RPMI8226 (cell line): ENCODE data around the gene KLF5.
"Not testable (repeated sequence)": the region's sequence is repeated elsewhere in the genome, so short reads cannot be mapped to it uniquely, and the experiment has no call there.

Experiments used
- DNase-seq: peaks from one replicate; pipeline ENCODE4 v3.0.0-alpha.2; 2015

Gene KLF5

DNA sequence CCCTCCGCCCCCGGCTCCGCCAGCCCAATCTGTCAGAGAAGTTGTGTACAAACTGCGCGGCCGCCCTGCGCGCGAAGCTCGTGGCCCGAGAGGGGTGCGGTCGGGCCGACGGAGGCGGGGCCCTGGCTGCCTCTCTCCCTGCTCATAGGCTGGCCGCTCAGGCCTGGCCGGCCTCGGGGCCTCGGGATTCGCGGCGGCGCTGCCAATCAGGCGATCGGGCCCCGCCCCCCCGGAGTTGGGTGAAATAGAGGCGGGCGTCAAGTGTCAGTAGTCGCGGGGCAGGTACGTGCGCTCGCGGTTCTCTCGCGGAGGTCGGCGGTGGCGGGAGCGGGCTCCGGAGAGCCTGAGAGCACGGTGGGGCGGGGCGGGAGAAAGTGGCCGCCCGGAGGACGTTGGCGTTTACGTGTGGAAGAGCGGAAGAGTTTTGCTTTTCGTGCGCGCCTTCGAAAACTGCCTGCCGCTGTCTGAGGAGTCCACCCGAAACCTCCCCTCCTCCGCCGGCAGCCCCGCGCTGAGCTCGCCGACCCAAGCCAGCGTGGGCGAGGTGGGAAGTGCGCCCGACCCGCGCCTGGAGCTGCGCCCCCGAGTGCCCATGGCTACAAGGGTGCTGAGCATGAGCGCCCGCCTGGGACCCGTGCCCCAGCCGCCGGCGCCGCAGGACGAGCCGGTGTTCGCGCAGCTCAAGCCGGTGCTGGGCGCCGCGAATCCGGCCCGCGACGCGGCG is at the start of gene KLF5:
KLF5 (plus strand) TSS at position 270 of the 724 bp plus-strand sequence; CDS start at position 593, 323 bp downstream.
- DNase-seq = peak; percentile 95

DNA sequence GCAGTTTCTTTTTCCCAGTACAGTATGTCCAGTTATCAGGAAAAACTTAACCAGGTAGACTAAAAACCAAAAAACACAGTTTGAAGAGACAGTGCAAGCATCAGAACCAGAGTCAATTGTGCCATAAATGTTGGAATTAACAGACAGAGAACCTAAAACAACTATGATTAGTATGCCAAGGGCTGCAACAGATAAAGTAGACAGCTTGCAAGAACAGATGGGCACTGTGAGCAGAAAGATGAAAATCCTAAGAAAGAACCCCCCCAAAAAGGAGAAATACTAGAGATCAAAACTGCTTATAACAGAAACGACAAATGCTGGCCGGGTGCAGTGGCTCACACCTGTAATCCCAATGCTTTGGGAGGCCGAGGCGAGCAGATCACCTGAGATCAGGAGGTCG is 47.1 kb upstream of the KLF5 start:
- no peak for DNase-seq

DNA sequence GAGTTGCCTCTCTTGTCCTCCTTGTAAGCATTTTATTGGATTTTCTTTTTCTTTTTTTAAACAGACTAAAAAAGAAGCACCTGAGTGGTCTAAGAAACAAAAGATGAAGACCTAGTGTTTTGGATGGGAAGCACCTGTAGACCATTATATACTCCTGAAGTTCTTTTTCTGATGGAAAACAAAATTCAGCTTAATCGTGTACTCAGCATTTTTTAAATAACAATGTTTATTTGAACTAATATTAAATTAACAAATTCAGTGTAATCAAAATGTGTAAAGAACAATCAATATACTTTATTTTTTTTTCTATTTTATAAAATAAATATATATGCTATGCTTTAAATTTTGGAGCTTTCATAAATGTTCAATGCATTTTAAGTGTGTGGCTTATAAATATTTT is 43.0 kb upstream of the KLF5 start:
- DNase-seq = no peak

DNA sequence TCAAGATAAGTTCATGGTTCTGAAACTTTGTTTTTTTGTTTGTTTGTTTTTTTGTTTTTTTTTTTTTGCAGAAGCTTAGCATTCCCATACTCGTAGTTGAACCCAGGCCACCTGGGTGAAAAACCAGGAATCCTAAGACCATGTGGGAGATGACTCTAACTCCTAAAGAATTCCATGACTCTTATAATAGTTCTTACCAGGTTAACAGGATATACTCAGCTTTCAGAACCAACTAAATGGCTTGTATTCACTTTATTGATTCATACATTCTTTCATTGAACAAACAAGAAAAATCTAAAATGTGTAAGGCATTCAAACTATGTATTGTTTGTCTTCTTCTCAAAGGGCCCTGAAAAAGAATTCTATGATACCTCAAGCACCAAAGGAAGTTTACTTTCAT is 40.5 kb upstream of the KLF5 start:
- DNase-seq = no peak

DNA sequence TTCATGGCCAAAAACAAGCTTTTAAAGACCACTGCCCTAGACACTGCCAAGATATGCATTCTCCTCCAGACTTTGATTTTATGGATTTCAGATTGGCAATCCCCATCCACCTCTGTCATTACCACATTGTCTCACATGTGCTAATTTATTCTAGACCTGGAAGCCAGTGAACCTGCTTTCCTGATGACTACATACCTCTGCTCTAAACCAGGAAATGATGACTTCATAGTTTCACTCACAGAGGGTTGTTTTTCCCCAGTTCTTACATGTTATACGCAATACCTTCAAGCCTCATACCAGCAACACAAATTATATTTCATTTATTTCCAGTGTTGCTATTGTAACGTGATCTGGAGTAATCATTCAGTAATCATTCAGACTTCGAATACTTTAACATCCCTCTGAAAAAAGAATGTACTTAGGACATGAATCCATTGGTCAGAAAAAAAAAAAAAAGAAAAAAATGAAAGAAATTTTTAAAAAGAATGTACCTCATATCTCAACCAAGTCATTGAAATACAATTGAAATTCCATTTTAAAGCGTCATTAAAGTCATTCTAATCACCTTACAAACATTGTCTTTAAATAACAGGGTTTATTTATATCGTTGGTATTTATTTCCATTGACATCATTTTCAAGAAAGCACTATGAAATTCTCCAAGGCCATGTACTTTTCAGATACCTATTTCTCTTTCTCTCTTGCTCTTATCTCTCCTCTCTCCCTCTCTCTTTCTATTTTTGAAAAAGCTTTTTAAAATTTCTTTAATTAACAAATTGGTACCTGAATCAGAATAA is 33.4 kb upstream of the KLF5 start:
- no peak for DNase-seq

DNA sequence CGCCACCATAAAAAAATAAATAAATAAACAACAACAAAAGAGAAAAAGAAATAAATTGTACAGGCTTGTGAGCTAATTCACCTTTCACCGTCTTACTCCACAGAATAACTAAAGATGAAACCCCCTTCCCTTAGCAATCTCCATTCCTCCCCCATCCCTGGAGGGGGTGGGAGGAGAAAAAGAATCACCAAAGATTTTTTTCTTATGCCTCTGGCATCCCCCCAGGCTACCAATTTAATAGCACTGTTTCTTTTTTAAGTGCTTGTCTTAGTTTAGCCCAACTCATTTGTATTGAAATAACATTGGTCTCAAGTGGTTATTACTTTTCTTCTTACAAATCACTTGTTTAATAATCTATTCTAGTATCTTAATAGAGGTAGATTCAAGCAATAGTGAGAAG is 23.9 kb upstream of the KLF5 start:
- DNase-seq = no peak

DNA sequence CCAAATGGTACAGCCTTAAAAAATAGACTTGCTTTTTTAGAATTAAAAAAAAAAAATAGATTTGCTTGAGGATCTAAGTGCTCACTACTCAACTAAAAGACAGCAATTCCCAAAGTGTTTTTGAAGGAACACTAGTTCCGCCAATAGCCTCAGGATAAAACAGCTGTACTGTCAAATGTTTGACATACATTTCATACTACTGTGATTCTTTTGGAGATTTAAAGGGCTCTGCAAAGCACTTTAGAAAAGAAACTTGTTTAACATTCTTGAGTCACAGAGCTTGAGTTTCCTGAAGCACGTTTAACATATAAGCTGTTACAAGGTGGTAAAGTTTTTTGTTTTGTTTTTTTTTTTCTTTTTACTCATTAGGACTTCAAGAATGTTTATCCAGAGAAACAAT is 23.1 kb upstream of the KLF5 start:
- DNase-seq = no peak

DNA sequence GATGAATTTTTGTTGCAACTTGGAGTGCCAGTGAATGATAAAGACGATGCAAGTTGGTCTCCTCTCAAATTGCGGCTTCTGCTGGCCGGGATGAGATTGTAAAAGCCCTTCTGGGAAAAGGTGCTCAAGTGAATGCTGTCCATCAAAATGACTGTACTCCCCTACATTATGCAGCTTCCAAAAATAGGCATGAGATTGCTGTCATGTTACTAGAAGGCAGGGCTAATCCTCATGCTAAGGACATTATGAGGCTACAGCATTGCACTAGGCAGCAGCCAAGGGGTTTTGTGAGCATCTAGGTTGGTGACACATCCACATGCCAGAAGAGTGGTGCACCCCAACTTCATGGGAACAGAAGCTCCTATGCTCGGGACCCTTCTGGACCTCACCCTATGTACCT is 22.2 kb upstream of the KLF5 start:
- DNase-seq = no peak

DNA sequence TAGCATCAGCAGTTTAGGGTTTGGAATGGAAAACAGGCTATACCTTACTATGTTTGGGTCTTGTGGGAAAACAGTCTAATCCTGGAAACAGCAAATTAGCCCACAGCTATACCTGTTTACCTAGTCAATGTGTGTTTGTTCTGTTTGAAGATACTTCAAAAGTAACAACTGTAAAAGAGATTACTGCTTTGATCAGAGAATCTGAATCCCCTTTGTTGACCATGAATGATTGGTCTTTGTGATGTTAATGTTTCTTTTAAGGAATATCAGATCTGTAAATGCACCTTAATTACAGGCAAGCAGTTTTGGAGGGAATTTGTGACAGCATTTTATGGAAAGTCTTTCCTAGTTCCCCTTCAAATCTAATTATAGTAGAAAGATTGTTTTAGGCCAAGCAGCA is 20.7 kb upstream of the KLF5 start:
- no peak for DNase-seq

DNA sequence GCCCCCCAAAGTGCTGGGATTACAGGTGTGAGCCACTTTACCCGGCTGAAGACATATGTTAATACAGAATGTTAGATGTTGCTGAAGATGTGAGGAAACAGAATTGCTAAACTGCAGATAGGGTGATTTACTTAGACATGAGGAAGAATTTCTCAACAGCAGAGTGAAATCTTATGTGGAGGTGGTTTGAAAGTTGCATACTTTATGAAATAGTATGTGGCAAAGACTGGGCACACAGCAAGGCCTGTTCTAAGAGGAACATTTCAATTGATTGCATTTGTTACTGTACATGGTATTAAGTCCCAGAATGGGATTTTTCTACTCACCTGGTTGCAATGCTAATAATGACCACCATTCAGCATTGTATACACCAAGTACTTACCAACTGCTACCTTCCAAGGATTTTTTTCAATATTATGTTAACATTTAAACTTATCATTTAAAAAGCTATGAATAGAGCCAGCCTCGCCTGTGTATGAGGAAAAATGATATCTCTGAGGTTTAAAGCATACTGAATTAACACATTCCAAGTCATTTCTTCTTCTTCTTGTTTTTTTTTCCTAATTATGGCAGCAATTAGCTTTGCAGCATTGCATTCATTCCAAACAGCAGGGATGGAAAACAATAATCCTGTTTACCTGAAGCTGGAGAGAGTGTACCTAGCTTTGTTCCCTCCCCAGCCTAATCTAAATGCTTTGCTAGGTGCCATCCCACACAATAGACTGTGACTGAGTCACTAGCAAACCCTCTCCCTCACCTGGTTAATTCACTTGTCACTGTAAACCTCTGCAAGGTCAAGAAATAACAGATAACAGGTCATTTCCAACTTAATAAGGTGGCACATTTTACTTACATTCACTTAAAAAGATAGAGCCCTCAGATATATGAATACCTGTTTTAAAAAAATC is 19.4 kb upstream of the KLF5 start:
- DNase-seq = no peak

DNA sequence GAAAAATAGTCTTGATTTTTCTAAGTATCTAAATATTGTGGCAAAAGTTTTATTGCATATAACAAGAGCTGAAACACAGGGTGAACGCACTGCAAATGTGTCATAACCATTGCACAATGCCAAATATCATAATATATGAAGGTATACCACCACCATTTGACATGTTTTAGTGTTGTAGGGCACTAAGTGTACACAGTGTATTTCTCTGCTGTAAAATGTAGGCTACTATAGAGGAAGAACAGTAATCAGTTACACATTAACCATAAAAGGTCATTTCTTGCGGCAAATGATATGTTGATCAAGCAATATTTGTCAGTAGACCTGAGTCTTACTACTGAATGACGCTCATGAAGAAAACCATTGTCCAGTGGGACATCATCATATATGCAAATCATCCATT is 18.3 kb upstream of the KLF5 start:
- no peak for DNase-seq

DNA sequence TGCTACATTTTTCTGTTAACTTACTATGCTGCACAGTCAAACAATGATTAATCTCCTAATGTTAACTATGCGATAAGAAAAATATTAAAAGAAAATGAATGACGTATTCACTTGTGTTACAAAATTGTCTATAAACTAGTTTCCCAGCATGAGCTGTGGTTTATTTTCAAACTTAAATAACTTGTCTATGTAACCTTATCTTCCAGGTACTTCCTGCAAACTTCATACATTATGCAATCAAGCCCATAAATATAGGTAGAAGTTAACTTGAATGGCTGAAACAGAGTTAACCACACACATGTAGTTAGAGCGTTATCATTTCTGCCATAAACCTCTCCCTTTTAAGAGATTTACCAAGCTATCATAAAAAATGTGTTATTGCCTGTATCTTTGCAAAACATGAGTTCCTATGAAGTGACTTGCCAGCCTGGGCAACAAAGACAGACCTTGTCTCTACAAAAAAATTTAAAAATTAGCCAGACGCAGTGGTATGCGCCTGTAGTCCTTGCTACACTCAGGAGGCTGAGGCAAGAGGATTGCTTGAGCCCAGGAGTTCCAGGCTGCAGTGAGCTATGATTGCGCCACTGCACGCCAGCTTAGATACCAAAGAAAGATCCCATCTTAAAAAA is 17.7 kb upstream of the KLF5 start:
- no peak for DNase-seq

DNA sequence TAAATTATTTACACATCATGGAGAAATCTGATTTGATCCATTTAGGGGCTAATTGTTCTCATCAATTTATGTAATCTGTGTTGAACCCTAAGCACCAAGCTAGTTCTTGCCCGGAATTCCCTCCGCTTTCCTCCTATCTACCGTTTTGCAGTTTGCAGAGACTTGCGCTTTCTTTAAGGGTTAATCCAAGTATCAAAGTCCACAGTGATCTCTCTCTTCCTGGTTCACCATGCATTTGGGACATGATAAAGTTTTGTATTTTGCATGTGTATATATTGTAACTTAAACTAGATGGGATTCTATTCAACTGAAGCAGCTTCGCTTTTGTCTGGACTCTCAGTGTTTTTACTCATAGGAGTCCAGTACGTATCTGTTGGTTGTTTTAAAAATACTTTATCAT is 13.8 kb upstream of the KLF5 start:
- DNase-seq = no peak

DNA sequence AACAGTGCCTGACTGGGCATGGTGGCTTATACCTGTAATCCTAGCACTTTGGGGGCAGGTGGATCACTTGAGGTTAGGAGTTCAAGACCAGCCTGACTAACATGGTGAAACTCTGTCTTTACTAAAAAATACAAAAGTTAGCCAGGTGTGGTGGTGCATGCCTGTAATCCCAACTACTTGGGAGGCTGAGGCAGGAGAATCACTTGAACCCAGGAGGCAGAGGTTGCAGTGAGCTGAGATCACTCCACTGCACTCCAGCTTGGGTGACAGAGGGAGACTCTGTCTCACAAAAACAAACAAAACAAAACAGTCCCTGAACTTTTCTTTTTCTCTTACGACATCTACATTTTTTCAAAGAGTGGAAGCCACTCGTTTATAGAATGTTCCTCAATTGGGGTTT is 10.2 kb upstream of the KLF5 start:
- DNase-seq = not testable (repeated sequence)

DNA sequence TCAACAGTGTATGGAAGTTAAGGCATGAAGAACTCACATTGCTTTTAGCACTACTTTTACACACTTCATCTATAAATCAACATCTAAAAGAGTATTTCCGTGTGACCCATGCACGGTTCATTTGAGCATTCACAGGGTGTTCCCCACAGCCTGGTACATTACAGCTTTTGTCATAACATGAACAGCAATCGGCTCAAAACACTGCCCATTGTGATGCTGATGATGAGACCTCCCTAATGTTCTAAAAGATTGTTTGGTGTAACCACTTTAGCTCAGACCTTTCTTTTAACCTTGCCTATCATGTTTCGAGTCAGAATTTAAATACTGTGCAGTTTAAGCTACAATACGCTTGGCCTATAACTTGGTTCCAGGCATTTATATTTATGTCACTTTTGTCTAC is 4.1 kb upstream of the KLF5 start:
- DNase-seq = no peak

DNA sequence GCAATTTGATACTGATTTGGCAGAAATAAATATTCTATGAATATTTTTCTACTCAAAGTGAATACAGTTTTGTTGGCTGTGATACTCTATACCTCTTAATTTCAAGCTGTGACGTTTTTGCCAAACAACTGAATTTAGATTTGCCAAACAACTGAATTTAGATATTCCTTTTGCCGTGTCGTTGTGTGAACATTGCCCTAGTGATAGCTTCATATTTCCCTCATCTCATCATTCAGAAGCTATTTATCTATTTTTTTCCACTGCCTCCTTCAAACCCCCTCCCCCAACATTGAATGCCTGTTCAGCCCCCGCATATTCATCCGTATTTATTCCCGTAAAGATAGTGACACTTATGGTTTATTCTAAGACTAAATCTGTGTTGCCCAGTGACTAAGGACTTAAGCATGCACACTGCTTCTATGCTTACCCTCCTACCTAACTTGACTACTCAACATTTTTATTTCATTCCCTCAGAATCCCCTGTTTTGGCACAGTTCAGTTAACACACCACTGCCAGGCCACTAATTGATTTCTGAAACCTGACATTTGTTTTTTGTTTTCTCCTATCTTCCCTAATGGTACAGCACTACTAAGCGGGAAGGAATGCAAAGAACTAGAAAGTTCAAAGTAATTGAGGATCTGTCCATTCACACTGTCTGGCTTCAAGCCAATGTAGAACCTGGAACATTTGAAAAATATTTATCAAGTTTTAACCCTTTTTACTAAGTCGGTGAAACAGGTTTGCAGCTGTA is 2.8 kb upstream of the KLF5 start:
- no peak for DNase-seq

DNA sequence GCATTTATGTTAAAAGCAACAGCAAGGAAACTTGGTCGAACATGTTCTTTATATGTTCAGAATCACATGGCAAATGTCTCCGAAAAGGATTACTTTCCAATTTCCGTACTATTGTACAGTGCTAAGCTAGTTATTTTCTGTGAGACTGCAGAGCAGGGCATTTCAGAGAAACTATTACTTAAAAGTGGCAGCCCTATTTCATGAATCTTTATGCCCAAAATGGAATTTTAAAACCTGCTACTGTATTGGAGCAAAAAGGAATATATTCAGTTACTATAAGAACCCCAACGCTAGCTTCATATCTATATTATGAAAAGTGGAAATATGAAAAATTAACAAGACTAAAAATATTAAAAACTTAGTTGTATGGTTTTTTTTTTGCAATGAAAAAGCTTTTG is 2.2 kb upstream of the KLF5 start:
- DNase-seq = no peak

DNA sequence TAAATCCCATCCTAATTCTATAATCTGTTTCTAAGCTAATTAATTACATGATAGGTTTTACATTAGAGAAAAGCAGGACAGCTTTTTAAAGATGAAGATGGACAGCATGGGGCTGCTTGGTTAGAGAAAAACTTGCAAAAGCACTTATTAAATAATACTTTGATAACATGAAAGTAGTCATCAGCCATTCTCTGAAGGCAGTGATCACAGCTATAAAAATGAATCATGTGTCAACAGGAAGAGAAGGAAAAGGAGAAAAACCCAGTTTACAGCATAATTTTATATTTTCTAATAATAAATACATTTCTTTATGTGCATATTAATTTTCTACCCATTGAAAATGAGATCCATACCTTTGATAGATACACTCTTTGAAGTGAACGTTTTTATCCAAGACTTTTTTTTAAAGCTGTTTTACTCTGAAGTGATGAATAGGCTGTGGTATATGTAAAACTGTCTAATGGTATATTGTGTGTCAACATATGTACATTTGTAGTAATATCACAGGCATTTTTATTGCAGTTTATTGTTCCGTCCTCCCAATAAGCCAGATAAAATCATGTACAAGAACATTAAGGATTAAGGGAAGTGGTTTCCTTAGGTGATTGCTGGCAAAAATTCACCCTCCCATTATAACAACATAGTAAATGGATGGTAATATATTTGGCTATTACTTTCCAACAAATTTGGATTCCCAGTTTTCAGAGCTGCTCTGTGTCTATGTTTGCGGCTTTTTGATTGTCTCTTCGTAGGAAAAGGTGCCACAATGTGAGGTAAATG is 1.3 kb upstream of the KLF5 start:
- DNase-seq = no peak

DNA sequence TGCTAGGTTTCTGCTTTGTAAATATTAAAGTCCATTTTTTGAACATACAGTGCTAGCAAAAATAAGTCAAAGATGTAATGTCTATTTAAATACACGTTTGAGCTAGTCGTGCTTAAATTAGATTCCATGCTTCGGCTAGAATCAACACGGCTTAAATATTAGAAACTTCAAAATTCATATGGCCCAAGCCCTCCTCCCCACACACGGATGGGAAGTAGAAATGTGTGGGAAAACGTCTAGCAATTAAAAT is 816 bp upstream of the KLF5 start:
- no peak for DNase-seq

DNA sequence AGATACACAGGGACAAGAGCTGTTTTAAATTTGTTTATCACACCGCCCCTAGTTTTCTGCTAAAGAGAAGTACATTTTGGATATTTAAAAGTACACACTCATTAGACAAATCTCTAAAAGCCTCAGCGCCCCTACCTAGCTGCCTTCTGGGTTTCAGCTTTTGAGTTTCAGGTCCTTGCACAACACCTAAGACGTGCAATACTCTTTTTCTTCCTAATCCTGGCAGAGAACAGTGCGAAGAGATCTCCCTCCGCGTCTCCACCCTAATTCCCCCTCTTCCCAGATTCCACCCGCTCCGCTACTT is 421 bp upstream of the KLF5 start:
- DNase-seq = no peak

DNA sequence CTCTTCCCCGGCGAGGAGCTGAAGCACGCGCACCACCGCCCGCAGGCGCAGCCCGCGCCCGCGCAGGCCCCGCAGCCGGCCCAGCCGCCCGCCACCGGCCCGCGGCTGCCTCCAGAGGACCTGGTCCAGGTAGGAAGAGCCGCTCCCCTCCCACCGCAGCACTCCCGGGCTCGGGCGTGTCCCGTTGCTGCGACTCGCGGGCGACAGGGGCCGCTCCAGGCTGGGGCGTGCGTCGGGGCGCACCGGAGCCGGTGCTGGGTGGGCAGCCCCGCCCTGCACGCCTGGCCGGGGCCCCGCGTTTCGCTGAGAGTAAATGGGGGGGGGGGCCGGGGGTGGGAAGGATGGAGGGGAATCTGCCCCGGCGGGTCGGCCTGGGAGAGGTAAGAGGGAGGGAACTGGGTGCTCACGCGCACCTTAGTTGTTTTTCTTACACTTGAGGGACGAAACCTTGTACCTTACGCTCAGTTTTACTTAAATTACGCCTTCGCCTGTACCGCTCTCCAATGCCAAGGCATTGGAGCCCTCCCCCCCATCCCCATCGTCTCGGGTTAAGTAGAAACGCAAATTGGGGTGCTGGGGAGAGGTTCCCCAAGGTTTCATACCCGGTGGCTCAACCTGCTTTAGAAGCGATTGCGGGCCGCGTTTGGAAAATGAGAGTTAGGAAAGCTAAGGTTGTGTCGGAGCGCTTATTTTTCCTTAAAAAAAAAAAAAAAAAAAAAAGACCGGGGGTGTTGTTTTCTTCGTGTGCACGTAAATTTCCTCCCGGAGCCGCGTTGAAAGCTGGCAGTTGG is 850 bp downstream of the KLF5 start:
- DNase-seq = peak; percentile 65
